Caco-2 (cell line): ENCODE results near the gene TEN1. TPM values are rescaled to one million over a fixed set of nuclear protein-coding genes. Genes with fewer than 3 reads are reported as not detected.

Experiments used
- BruUV-seq: library from RNA; stranded (reverse); fragments of 400-500 nt; replicated peaks from 2 replicates; lab custom pipeline; 2021; lab: Mats Ljungman, UMichigan
- CTCF ChIA-PET: fragments of 300-600 bp; sonication (Branson Sonifier 250); formaldehyde crosslinking; loops from one replicate; lab custom pipeline; 2022; ENCODE audit warnings: antibody characterized with exemption; lab: Charles Lee
- POLR2A ChIA-PET: fragments of 300-600 bp; sonication (Branson Sonifier 250); formaldehyde crosslinking; loops from one replicate; lab custom pipeline; 2022; ENCODE audit warnings: antibody characterized with exemption; lab: Charles Lee
- DNase-seq, 2 experiments: peaks; one replicate each; pipeline versions ENCODE4 v3.0.0 to v3.0.0-alpha.2; 2020 to 2022
- H3K27me3 ChIP-seq: replicated peaks from 2 replicates; pipeline ENCODE4 v1.6.0; 2011; ENCODE audit warnings: low read length; ENCODE audit not compliant: control insufficient read depth, insufficient read depth
- H3K36me3 ChIP-seq: 2 replicates; pipeline ENCODE4 v1.5.1; 2011; ENCODE audit warnings: low read length; ENCODE audit not compliant: control insufficient read depth, insufficient read depth
- H3K4me1 ChIP-seq: fragments of 250-450 bp; sonication (Bioruptor Pico); 2 replicates; pipeline ENCODE4 v1.5.1; 2020; ENCODE audit warnings: mild to moderate bottlenecking
- H3K4me3 ChIP-seq: 2 replicates; pipeline ENCODE4 v1.5.1; 2011; ENCODE audit warnings: low read depth, mild to moderate bottlenecking, control low read depth, low read length
- H3K9me3 ChIP-seq: fragments of 250-450 bp; sonication (Bioruptor Pico); 2 replicates; pipeline ENCODE4 v1.5.1; 2020; ENCODE audit warnings: mild to moderate bottlenecking, moderate library complexity
- H3K27ac Mint-ChIP-seq: one replicate; pipeline ENCODE4 v1.8.0; 2022; ENCODE audit warnings: mixed read lengths; ENCODE audit not compliant: unreplicated experiment
- H3K27me3 Mint-ChIP-seq: one replicate; pipeline ENCODE4 v1.8.0; 2022; ENCODE audit warnings: mixed read lengths; ENCODE audit not compliant: insufficient read depth, unreplicated experiment
- H3K36me3 Mint-ChIP-seq: one replicate; pipeline ENCODE4 v1.8.0; 2022; ENCODE audit warnings: mild to moderate bottlenecking, mixed read lengths; ENCODE audit not compliant: insufficient read depth, unreplicated experiment
- H3K4me1 Mint-ChIP-seq: one replicate; pipeline ENCODE4 v1.8.0; 2022; ENCODE audit warnings: low read depth, mixed read lengths; ENCODE audit not compliant: unreplicated experiment
- H3K4me3 Mint-ChIP-seq: one replicate; pipeline ENCODE4 v1.8.0; 2022; ENCODE audit warnings: mild to moderate bottlenecking, moderate library complexity, mixed read lengths; ENCODE audit not compliant: unreplicated experiment
- H3K9me3 Mint-ChIP-seq: one replicate; pipeline ENCODE4 v1.8.0; 2022; ENCODE audit warnings: mixed read lengths; ENCODE audit not compliant: unreplicated experiment
- CTCF ChIP-seq, 2 experiments: fragments of 200-600 bp in 1 of 2; IDR thresholded peaks; 1 replicate in 1 of 2; 2 replicates in 1 of 2; pipeline versions ENCODE4 v1.5.1 to v1.8.0; 2011 to 2022; ENCODE audit warnings: antibody characterized with exemption in 1 of 2, control low read depth in 1 of 2, inconsistent platforms in 1 of 2, low read depth in 1 of 2, low read length in 1 of 2, mild to moderate bottlenecking in 1 of 2, moderate library complexity in 1 of 2; ENCODE audit not compliant: insufficient read depth in 1 of 2, severe bottlenecking in 1 of 2, unreplicated experiment in 1 of 2
- intact Hi-C: fragments of 100-400 bp; cut with micrococcal nuclease; formaldehyde crosslinking; loops from one replicate; pipeline ENCODE4 v1.10.0; 2022; ENCODE audit not compliant: unreplicated experiment
- total RNA-seq: library from RNA; stranded (reverse); gene quantifications from 2 replicates; pipeline ENCODE4 v1.2.3, GENCODE V29; 2022

TEN1 gene
- total RNA-seq, 1 experiment from 2014 or later = 20.3 TPM

GRCh38 chr17:76048025-76048605 is 69.1 kb downstream of the TEN1 start:
- TF ChIP-seq CTCF (IDR thresholded peaks at IDR 0.05; ENCODE audit: insufficient read depth in 1 of 2, low read depth in 1 of 2, low read length in 1 of 2, severe bottlenecking in 1 of 2, unreplicated experiment in 1 of 2) = no peak
- Histone ChIP-seq H3K36me3 (peaks cover 3% of the 10 kb centered on the region), H3K4me1 (no peaks in the 10 kb centered on the region), H3K4me3 (no peak overlapping the region), H3K9me3 (no peaks in the 10 kb centered on the region), H3K27me3 (no peaks in the 10 kb centered on the region)
- Mint-ChIP-seq H3K27ac (no peak overlapping the region), H3K27me3 (no peaks in the 10 kb centered on the region), H3K4me1 (no peaks in the 10 kb centered on the region), H3K36me3 (peaks cover 93% of the 10 kb centered on the region), H3K4me3 (no peak overlapping the region), H3K9me3 (no peaks in the 10 kb centered on the region)
- BruUV-seq = no TSS peak
- no peak for DNase-seq
- intact Hi-C loops = no loop called here
- ChIA-PET POLR2A (no interaction called here), CTCF (interaction anchor here (0.6 kb wide), 1 partner anchor 154 kb away, joined by 4 read pairs; no protein-coding TSS in a partner anchor)

GRCh38 chr17:76048711-76049110 is 69.7 kb downstream of the TEN1 start:
- ChIA-PET CTCF (interaction anchor here (0.7 kb wide), 1 partner anchor 171 kb away, joined by 3 read pairs; no protein-coding TSS in a partner anchor), POLR2A (no interaction called here)
- no peak for TF ChIP-seq CTCF (IDR thresholded peaks at IDR 0.05; ENCODE audit: insufficient read depth in 1 of 2, low read depth in 1 of 2, low read length in 1 of 2, severe bottlenecking in 1 of 2, unreplicated experiment in 1 of 2)
- no peak overlapping the region for H3K4me3 ChIP-seq
- H3K36me3 ChIP-seq = peaks cover 3% of the 10 kb centered on the region
- H3K36me3 Mint-ChIP-seq = peaks cover 93% of the 10 kb centered on the region
- H3K27me3 ChIP-seq = no peaks in the 10 kb centered on the region
- no peaks in the 10 kb centered on the region for H3K9me3 ChIP-seq
- H3K4me1 Mint-ChIP-seq = peaks cover 4% of the 10 kb centered on the region
- peaks cover 4% of the 10 kb centered on the region for H3K4me1 ChIP-seq
- H3K27me3 Mint-ChIP-seq = no peaks in the 10 kb centered on the region
- no peak for DNase-seq
- no peak overlapping the region for H3K27ac Mint-ChIP-seq
- no TSS peak for BruUV-seq
- intact Hi-C loops = no loop called here
- H3K9me3 Mint-ChIP-seq = no peaks in the 10 kb centered on the region
- H3K4me3 Mint-ChIP-seq = no peak overlapping the region

- H3K36me3 ChIP-seq = peaks cover 2% of the 10 kb centered on the region
- intact Hi-C loops = no loop called here
Observed at GRCh38 chr17:76049239-76049638, 70.2 kb downstream of the TEN1 start.

More at GRCh38 chr17:76049239-76049638, 70.2 kb downstream of the TEN1 start:
- H3K9me3 ChIP-seq = no peaks in the 10 kb centered on the region
- H3K4me1 ChIP-seq = peaks cover 9% of the 10 kb centered on the region
- CTCF ChIA-PET = interaction anchor here (0.5 to 0.7 kb wide), 2 partner anchors 130 to 172 kb away, joined by 3 read pairs; no protein-coding TSS in a partner anchor
- TF ChIP-seq CTCF (IDR thresholded peaks at IDR 0.05; ENCODE audit: insufficient read depth in 1 of 2, low read depth in 1 of 2, low read length in 1 of 2, severe bottlenecking in 1 of 2, unreplicated experiment in 1 of 2) = no peak
- Mint-ChIP-seq H3K9me3 (no peaks in the 10 kb centered on the region), H3K36me3 (peaks cover 93% of the 10 kb centered on the region), H3K4me3 (no peak overlapping the region), H3K27me3 (no peaks in the 10 kb centered on the region), H3K27ac (no peak overlapping the region), H3K4me1 (peaks cover 9% of the 10 kb centered on the region)
- no peaks in the 10 kb centered on the region for H3K27me3 ChIP-seq
- POLR2A ChIA-PET = no interaction called here
- H3K4me3 ChIP-seq = no peak overlapping the region
- no peak for DNase-seq
- BruUV-seq = no TSS peak
